AG04449 (cell line): Measurements from ENCODE around the gene PBXIP1.

ENCODE experiments used
- CTCF ChIA-PET: fragments of 350-600 bp; formaldehyde crosslinking; extraction: SDS; loops from one replicate; lab custom pipeline; 2021; ENCODE audit warnings: antibody characterized with exemption; lab: Yijun Ruan, JAX
- POLR2A ChIA-PET: fragments of 400-600, 350-600 bp; formaldehyde crosslinking; extraction: SDS; loops from one replicate; lab custom pipeline; 2020; ENCODE audit warnings: antibody characterized with exemption, inconsistent platforms; lab: Yijun Ruan, JAX
- DNase-seq: peaks from one replicate; pipeline ENCODE4 v3.0.0-alpha.2; 2010; ENCODE audit warnings: low read depth, low spot score
- H3K4me3 ChIP-seq: 2 replicates; pipeline ENCODE4 v1.5.1; 2011; ENCODE audit warnings: low read depth, mild to moderate bottlenecking, control low read depth, low read length
- TF ChIP-seq, protein P1 (sequence below): IDR thresholded peaks from one replicate; pipeline ENCODE4 v1.5.1; 2011; ENCODE audit warnings: mild to moderate bottlenecking, moderate library complexity, low read length, control low read depth, inconsistent platforms; ENCODE audit not compliant: insufficient read depth; ENCODE audit errors: missing control alignments

Gene PBXIP1

DNA sequence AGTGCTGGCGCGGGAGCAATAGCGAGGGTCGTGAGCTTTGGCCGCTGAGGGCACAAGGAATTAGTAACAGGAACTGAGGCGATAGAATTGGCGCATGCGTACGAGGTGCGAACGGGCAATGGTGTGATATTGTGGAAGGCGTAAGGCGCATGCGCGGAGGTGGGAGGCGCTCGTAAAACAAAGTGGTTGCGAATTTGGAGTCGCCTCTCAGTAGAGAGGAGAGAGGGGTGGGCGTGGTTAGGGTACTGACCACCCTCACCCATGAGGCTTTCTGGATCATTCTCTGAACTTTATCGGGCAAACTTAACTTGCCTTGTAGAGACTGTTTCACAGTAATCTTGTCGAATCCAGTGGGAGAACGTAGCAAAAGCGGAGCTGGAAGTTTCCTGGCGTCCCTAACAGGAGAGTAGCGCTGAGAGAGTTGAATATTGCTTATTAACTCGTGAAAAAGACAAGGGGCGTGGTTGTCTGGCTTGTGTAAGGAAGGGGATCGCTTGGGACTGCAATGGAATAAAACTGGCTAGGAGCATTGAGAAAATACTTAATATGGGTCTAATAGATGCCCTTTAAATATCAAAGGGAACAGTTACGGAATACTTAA is 19.0 kb upstream of the PBXIP1 start:
- POLR2A ChIA-PET: interaction anchor here (0.6 to 3.7 kb wide), 4 partner anchors 9 to 28 kb away, joined by 3 to 17 read pairs (median 10); partner anchors contain the start of genes FLAD1, PBXIP1 and PYGO2
- peak overlapping the region; percentile 68 for H3K4me3 ChIP-seq
- CTCF ChIA-PET: interaction anchor here (1.0 to 13.1 kb wide), 4 partner anchors 14 to 110 kb away, joined by 3 to 176 read pairs (median 26); partner anchors contain the start of genes LENEP, PBXIP1 and PYGO2
- TF ChIP-seq, protein P1, sequence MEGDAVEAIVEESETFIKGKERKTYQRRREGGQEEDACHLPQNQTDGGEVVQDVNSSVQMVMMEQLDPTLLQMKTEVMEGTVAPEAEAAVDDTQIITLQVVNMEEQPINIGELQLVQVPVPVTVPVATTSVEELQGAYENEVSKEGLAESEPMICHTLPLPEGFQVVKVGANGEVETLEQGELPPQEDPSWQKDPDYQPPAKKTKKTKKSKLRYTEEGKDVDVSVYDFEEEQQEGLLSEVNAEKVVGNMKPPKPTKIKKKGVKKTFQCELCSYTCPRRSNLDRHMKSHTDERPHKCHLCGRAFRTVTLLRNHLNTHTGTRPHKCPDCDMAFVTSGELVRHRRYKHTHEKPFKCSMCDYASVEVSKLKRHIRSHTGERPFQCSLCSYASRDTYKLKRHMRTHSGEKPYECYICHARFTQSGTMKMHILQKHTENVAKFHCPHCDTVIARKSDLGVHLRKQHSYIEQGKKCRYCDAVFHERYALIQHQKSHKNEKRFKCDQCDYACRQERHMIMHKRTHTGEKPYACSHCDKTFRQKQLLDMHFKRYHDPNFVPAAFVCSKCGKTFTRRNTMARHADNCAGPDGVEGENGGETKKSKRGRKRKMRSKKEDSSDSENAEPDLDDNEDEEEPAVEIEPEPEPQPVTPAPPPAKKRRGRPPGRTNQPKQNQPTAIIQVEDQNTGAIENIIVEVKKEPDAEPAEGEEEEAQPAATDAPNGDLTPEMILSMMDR: no peak
- DNase-seq: peak; percentile 42

DNA sequence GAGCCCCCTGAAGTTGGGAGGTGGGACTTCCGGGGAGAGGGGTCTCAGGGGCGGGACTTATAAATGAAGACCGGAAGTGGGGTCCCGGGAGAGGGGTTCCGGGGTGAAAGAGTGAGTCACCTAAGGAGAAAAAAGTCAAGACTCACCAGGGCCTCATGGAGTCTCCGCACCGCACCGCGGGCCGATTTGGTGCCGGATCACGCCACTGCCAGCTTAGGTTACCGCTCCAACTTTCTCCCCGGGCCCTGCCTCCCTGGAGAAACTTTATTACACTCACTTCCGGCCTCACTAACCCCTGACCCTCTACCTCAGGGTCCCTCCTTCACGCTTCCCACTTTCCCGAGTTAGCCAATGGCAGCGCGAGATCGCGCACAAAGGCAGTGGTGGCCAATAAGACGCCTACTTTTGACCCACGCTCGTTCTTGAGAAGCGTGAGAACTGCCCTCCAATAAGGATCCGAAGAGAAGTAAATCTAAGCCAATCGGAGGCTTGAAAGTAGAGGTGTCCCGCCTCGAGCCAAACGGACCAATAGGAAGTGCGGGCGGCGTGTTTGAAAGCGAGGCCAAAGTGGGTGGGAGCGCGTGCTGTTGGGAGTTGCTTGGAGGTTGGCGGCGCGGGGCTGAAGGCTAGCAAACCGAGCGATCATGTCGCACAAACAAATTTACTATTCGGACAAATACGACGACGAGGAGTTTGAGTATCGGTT is 18.4 kb upstream of the PBXIP1 start, which contains the start of gene CKS1B:
CKS1B (plus strand) TSS at position 580 of the 706 bp plus-strand sequence; CDS start at position 645, 65 bp downstream.
- peak; percentile 100 for DNase-seq
- ChIA-PET POLR2A (interaction anchor here (0.5 to 4.7 kb wide), 8 partner anchors 9 to 29 kb away, joined by 3 to 74 read pairs (median 5); partner anchors contain the start of genes FLAD1, LENEP, PBXIP1 and PYGO2), CTCF (interaction anchor here (1.0 to 13.1 kb wide), 4 partner anchors 13 to 111 kb away, joined by 3 to 176 read pairs (median 26); partner anchors contain the start of genes LENEP, PBXIP1 and PYGO2)
- TF ChIP-seq, protein P1: no peak
- H3K4me3 ChIP-seq: peak within 1 kb of the TSS; percentile 75

DNA sequence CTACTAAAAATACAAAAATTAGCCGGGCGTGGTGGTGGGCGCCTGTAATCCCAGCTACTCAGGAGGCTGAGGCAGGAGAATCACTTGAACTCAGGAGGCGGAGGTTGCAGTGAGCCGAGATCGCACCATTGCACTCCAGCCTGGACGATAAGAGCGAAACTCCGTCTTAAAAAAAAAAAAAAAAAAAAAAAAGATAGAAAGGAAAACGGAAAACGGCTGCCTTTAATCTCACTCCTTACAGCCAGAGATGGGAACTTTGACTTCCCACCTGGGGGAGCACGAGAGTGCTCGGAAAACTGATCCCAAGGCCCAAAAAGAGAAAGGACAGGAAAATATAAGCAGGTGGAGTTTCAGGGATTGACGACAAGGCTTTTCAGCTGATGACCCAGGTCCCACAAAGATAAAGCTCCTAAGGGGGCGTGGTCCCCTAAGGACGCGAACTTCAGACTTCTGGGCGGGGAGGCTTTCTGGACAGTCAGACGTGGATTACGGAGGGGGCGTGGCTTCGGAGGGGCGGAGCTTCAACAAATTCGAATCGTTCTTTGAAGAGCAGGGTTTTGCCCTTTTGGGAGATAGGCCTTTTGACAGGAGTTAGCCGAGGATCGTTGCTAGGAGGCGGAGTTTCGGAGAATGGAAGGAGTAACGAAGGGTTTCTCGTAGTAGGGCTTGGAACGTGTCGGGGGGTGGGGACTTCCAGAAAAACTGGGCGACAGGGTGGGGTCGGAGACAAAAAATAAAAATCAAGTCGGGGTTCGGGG is 17.6 kb upstream of the PBXIP1 start:
- ChIA-PET POLR2A (interaction anchor here (0.5 to 4.7 kb wide), 11 partner anchors 9 to 111 kb away, joined by 3 to 74 read pairs (median 4); partner anchors contain the start of genes FLAD1, LENEP, PBXIP1 and PYGO2), CTCF (interaction anchor here (1.5 to 13.1 kb wide), 5 partner anchors 12 to 199 kb away, joined by 4 to 176 read pairs (median 20); partner anchors contain the start of genes KRTCAP2, LENEP, PBXIP1 and PYGO2)
- peak; percentile 82 for DNase-seq
- TF ChIP-seq, protein P1: no peak
- peak overlapping the region; percentile 75 for H3K4me3 ChIP-seq

DNA sequence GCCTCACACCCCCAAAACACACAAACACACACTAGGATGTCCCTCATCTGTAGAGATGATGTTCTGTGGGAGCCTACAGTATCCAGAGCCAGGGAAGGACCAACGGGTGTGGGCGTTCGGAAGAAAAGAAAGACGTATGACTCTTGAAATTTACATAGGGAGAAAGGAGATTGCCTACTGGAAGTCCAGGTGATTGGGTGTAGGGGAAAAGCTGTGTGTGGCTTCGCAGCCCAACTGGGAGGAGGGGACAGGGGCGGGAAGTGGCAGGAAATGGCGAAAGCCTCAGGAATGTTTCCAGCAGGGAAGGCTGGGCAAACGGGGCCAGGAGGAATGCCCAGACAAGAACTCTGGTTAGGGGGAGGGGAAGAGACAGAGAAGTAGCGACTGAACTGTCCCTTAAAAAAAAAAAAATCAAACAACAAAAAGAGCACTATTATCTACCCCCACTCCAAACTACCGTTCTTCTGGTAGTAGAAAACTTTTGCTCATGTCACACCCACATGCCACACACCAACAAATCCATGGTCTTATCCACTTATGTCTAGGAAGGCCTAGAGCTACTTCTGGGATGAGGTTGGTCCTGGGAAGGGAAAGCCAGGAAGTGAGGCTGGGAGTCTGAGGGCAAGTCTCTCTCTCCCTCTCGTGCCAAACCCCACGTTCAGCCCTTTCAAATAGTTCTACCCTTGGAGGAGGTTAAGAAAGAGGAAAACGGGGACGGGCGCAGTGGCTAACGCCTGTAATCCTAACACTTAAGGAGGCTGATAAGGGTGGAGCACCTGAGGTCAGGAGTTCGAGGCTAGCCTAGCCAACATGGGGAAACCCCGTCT is 16.8 kb upstream of the PBXIP1 start:
- CTCF ChIA-PET: interaction anchor here (1.0 to 13.1 kb wide), 7 partner anchors 11 to 200 kb away, joined by 4 to 176 read pairs (median 7); partner anchors contain the start of genes KRTCAP2, LENEP, PBXIP1 and PYGO2
- DNase-seq: peak; percentile 84
- TF ChIP-seq, protein P1: no peak
- POLR2A ChIA-PET: interaction anchor here (0.7 to 4.7 kb wide), 7 partner anchors 8 to 45 kb away, joined by 3 to 74 read pairs (median 4); partner anchors contain the start of genes FLAD1, PBXIP1 and PYGO2
- H3K4me3 ChIP-seq: peak overlapping the region; percentile 75

DNA sequence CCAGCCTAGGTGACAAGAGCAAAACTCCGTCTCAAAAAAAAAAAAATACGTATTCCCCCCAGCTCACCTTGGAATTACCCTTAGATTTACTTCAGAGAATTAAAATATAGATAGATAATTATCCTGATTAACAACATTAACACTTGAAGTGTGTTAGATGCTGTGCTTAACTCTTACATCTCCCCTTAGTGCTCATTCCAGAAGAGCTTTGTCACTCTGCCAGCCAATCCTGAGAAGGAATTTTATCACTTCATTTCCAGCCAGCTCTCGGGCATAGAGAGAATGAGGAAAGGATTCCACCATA is 16.3 kb upstream of the PBXIP1 start:
- peak overlapping the region; percentile 75 for H3K4me3 ChIP-seq
- DNase-seq: no peak
- TF ChIP-seq, protein P1: no peak
- POLR2A ChIA-PET: interaction anchor here (0.9 to 4.7 kb wide), 6 partner anchors 8 to 45 kb away, joined by 4 to 74 read pairs (median 8); partner anchors contain the start of genes FLAD1 and PYGO2
- CTCF ChIA-PET: interaction anchor here (1.0 to 13.1 kb wide), 7 partner anchors 11 to 113 kb away, joined by 4 to 176 read pairs (median 7); partner anchors contain the start of genes LENEP, PBXIP1 and PYGO2
